SIG-M5 treated with dmso at 0.1 percent for 504 hours (cell line): ENCODE measurements around the gene CDSN.

Experiments
- DNase-seq: peaks from one replicate; lab custom pipeline; 2025; ENCODE audit not compliant: unreplicated experiment; lab: John Stamatoyannopoulos, UW

Gene CDSN

DNA sequence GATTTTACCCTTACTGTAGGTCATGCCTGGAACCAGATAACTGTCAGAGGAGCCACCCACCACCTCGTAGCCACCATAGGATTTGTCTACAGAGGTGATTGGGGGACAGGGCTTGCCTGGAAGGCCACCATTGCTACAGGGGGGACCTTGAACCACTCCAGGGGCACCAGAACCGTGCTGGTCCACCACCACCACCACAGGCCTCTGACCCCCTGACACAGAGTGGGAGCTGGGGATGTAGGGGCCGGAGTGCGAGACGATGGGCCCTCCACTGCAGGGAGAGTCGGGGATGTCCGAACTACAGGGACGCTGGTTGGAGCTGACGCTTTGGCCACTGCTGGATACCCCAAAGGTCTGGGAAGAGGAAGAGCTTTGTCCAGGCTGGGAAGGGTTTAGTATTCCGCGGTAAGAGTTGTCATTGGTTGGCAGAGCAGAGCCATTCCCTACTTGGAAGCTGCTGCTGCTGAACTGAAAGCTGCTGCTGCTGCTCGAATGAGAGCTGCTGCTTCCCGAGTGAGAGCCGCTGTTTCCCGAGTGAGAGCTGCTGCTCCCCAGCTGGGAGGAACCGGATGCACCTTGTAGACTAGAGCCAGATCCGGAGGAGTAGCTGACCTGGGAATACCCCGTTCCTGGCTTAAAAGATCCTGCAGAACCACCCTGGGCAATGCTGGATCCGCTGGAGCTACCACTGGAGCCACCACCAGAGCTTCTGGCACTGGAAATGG, 3.4 kb downstream of the CDSN start:
- no peak for DNase-seq

GRCh38 chr6:31115941-31116560, 4.2 kb downstream of the CDSN start:
- no peak for DNase-seq

DNA sequence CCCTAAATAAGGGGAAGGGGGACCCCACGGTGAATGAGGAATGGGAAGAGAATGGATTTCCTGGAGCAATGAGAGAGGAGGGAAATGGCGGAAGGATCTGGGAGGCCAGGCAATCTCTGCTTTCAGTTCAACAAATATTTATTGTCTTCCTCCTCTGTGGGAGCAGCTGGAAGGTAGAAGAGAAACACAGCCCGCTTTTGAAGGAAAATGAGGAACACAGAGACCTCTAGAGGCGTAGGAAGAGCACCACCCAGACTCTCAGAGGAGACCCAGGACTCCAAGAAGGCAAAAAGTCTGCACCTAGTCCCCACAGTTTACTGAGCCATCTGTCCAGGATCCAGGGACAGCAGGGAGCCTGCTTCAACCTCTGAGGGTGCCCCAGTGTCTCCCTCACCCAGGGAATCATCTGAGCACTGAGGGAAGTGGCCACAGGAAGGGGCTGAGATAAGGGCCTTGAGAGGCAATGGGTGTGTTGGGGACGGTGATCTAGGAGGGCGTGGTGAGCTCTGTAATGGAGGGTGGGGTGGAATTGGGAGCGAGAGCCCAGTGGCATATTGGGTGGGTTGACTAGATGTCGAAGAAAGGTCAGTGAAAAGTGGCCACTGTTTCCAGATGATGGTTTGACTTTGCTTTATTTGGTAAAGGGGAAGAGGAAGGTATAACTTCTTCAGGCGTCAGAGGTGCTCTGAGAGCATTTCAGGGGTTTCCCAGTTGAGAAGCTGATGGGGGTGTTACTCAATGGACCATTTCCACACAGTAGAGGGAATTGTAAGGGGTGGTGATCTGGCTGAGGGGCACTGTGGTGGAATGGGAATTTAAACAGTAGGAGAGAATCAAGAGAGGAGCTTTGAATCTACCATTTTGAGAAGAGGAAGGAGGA, 5.0 kb downstream of the CDSN start:
- DNase-seq, result peak; percentile 16

- DNase-seq, result no peak
Observed at GRCh38 chr6:31114541-31114878, 5.7 kb downstream of the CDSN start, which contains the start of gene PSORS1C1. Gene PSORS1C1 (plus strand): TSS chr6:31114800. CDS start chr6:31129633, 14,833 bp downstream.

DNA sequence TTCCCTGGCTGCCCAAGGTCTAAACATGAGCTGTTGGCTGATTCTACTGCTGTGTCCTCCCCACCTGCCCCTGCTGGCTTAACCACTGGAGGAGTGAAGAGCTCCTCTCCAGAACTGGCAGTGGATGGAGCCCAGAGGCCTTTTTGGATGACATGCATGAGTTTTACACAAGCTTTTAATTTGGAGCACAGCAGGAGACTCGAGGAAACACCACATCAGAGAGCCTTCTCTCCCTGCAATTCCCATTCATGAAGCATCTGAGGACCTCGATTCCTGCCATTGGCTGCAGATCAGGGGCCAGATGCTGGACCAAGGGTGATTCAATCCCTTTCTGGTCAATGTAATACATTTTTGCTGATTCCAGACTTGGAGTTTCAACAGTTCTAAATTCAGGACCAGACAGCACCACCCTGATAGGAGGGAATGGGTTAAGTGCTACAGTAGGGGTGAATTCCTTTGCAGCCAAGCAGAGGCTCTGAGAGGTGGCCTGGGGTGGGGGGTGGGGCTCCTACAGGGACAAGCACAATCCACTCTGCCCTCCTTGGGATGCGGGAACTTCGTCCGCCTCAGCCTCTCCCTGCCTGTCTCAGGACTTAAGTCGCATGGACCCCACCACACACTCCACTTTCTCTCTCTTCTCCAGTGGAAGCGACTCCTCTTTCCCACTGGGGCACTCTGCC, 6.2 kb downstream of the CDSN start:
- no peak for DNase-seq

DNA sequence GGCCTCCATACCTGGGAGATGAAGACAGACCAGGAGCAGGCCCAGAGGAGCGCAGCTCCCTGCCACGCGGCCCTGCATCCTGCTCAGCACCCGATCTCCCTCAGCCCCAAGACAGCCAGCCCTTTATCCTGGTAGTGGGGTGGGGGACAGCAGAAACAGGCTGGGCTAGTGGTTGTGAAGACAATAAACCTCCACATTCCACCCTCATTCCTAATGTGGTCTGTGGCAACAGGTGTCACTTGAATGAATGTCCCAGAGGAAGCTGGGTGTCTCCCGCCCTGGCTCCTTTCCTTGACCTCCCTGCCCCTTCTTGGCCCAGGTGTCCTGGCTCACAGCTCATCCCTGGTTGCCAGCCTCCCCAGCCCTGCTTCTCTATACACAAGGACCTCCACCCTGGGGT, 7.8 kb downstream of the CDSN start, which contains the start of gene C6orf15:
C6orf15 (minus strand) TSS at position 98 of the 400 bp plus-strand sequence; CDS start at position 78, 20 bp downstream.
- DNase-seq, result no peak

DNA sequence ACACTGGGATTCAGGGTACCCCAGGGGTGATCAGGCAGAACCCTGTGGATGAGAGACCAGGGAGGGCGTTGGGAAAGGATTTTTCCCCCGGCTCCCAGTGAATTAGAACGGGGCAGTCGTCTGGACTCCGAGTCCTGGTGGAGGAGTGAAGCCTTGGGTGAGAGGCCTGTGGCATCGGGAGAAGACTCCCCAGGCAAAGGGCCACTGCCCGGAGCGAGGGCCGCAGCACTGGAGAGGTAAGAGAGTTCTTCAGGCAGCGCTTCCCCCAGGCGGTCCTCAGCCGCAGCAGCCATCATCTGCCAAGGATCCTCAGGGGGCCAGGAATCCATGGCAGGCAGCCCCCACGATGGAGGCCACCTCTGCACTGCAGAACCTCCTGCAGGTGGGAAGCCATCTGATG, 8.5 kb downstream of the CDSN start:
- no peak for DNase-seq

- DNase-seq, result no peak
Observed at GRCh38 chr6:31110825-31111582, 9.2 kb downstream of the CDSN start.

DNA sequence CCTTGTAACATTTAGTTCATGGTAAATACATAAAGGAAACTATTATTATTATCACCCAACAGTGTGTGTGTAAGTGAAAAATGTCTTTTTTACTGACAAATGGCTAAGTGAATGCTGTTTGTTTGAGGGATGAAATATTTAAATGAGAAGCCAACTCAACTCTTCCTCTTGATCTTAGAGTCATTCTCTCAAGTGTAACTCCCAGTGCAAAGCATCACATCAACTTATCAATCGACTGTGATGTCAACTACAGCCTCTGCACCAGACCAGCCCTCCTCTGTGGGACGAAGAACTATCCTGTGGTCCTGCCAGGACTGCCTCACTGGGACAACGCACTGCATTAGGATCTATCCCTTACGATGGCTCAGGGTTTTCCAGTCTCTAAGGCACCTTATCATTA, 13.2 kb downstream of the CDSN start:
- no peak for DNase-seq

DNA sequence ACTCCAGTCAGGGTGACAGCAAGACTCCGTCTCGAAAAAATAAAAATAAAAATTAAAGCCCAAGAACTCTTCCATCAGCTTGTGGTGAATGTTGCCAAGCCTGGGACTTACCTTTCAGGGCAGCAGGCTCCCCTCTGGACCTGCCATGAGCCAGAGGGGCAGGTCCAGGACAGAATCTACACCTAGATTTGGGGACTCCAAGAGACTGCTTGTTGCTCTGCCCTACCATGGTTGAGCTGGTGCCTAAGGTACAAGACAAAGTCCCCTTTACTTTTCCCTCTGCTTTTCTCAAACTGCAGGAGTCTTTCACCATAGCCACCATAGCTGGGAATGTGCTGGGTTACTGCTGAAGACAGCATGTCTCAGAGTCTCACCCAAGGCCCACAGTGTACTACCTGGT, 17.1 kb downstream of the CDSN start:
- no peak for DNase-seq

DNA sequence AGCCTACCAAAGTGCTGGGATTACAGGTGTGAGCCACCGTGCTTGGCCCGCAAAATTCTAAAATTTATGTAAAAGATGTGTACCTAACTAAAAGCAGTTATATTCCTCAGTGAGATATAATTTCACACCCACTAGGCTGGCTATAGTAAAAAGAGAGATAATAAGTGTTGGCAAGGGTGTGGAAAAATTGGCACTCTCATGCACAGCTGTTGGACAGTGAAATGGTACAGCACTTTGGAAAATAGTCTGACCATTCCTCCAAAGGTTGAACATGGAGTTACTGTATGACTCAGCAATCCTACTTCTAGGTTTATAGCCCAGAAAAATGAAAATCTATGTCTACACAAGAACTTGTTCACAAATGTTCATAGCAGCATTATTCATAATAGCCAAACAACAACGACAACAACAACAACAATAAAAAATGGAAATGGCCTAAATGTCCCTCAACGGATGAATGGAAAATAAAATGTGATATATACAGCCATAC, 21.8 kb downstream of the CDSN start:
- DNase-seq, result no peak

DNA sequence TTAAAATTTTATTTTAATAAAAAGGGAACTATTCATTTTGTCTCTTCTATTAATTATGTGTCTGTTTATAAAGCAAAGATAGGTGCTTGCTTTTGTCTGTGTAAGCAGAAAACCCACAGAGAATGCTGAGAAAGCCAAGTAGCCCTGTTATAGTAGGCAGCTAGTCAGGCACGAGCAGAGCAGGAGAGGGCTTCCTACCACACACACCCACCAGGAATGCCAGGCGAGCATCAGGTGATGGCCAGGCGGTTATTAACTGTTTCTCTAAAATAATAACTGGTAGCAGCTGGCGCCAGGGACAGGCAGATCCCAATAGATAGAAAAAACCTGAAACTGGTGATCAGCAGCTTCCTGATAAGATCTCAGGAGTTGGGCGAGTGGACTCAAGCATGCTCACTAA, 23.6 kb downstream of the CDSN start:
- no peak for DNase-seq

GRCh38 chr6:31096215-31096614, 24.0 kb downstream of the CDSN start:
- DNase-seq, result no peak

GRCh38 chr6:31094389-31094881, 25.8 kb downstream of the CDSN start:
- no peak for DNase-seq

DNA sequence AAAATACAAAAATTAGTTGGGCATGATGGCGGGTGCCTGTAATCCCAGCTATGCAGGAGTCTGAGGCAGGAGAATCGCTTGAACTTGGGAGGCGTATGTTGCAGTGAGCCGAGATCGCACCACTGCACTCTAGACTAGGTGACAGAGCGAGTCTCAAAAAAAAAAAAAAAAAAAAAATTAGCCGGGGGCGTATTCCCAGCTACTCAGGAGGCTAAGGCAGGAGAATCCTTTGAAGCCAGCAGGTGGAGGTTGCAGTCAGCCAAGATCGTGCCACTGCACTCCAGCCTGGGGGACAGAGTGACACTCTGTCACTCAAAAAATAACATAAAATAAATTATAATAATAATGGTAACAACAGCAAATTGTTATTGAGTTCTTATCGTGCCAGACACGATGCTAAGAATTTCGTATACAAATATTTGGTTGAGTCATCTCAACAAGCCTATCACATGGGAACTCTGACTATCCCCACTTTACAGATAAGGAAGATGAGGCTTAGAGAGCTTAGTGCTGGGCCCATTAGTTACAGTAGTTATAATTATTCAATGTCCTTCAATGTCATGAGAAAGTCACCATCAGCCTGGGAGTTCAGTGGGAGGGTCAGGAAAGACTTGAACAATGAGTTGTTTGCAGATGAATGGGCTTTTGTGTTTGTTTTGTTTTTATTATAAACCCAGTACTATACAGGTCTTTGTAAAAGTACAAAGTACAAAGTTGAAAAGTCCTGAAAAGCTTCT, 27.3 kb downstream of the CDSN start:
- no peak for DNase-seq

DNA sequence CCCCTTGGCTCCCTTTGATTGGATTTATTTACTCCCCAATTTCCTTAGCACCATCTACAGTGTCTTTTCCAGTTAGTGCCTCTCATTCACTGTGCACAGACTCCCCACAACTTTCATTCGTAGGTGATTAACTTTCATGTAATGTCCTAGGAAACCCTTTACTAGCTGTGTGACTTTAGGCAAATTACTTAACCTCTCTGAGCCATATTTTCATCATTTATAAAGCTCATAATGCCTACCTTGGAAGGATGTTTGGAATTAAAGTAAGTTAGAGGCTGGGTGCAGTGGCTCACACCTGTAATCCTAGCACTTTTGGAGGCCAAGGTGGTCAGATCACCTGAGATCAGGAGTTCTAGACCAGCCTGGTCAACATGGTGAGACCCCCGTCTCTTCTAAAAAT, 28.0 kb downstream of the CDSN start:
- no peak for DNase-seq

GRCh38 chr6:31091680-31092079, 28.6 kb downstream of the CDSN start:
- no peak for DNase-seq

GRCh38 chr6:31090973-31091364, 29.3 kb downstream of the CDSN start:
- no peak for DNase-seq

GRCh38 chr6:31090275-31090972, 29.8 kb downstream of the CDSN start:
- no peak for DNase-seq
